ENCODE data around the gene HBE1.

DNA sequence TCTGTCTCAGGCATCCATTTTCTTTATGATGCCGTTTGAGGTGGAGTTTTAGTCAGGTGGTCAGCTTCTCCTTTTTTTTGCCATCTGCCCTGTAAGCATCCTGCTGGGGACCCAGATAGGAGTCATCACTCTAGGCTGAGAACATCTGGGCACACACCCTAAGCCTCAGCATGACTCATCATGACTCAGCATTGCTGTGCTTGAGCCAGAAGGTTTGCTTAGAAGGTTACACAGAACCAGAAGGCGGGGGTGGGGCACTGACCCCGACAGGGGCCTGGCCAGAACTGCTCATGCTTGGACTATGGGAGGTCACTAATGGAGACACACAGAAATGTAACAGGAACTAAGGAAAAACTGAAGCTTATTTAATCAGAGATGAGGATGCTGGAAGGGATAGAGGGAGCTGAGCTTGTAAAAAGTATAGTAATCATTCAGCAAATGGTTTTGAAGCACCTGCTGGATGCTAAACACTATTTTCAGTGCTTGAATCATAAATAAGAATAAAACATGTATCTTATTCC lies 10.9 kb upstream of the HBE1 start:
- TF ChIP-seq, protein P1, sequence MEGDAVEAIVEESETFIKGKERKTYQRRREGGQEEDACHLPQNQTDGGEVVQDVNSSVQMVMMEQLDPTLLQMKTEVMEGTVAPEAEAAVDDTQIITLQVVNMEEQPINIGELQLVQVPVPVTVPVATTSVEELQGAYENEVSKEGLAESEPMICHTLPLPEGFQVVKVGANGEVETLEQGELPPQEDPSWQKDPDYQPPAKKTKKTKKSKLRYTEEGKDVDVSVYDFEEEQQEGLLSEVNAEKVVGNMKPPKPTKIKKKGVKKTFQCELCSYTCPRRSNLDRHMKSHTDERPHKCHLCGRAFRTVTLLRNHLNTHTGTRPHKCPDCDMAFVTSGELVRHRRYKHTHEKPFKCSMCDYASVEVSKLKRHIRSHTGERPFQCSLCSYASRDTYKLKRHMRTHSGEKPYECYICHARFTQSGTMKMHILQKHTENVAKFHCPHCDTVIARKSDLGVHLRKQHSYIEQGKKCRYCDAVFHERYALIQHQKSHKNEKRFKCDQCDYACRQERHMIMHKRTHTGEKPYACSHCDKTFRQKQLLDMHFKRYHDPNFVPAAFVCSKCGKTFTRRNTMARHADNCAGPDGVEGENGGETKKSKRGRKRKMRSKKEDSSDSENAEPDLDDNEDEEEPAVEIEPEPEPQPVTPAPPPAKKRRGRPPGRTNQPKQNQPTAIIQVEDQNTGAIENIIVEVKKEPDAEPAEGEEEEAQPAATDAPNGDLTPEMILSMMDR (IDR thresholded peaks at IDR 0.05 in 2 of 3, conservative IDR thresholded peaks at IDR 0.05 in 1 of 3; ENCODE audit: control insufficient read depth in 2 of 3, extremely low read depth in 1 of 3, insufficient read depth in 1 of 3, low read depth in 3 of 3, low read length in 3 of 3) = no peak
- TF ChIP-seq NFIC (IDR thresholded peaks at IDR 0.05; ENCODE audit: low read depth, low read length) (no peak), NR2F1 (conservative IDR thresholded peaks at IDR 0.05) (no peak), NBN (IDR thresholded peaks at IDR 0.05) (no peak)
